HEK293 (cell line): ENCODE data around the gene COL6A2.

ENCODE experiments used
- CTCF ChIA-PET: fragments of 350-600 bp; formaldehyde crosslinking; extraction: SDS; loops from one replicate; lab custom pipeline; 2021; ENCODE audit warnings: antibody characterized with exemption; lab: Yijun Ruan, JAX
- POLR2A ChIA-PET: fragments of 300-600 bp; formaldehyde crosslinking; extraction: SDS; loops from one replicate; lab custom pipeline; 2020; ENCODE audit warnings: antibody characterized with exemption, inconsistent platforms; lab: Yijun Ruan, JAX
- H3K27ac ChIP-seq: fragments of 200-500 bp; sonication (Bioruptor generic); 2 replicates; pipeline ENCODE4 v1.5.1; 2014; ENCODE audit warnings: low read depth, low read length, control low read depth, inconsistent platforms; ENCODE audit errors: extremely low read depth
- H3K36me3 ChIP-seq, 2 experiments: fragments of 200-500 bp in 1 of 2; sonication (Bioruptor generic) in 1 of 2; 1 replicate in 1 of 2; 2 replicates in 1 of 2; pipeline ENCODE4 v1.5.1; 2014 to 2017; ENCODE audit warnings: inconsistent platforms in 2 of 2, low read length in 2 of 2; ENCODE audit not compliant: control insufficient read depth in 2 of 2, insufficient read depth in 1 of 2
- H3K4me1 ChIP-seq: fragments of 200-500 bp; sonication (Bioruptor generic); 2 replicates; pipeline ENCODE4 v1.5.1; 2014; ENCODE audit warnings: mild to moderate bottlenecking, low read length, inconsistent platforms; ENCODE audit not compliant: control insufficient read depth, insufficient read depth
- H3K4me3 ChIP-seq: 2 replicates; pipeline ENCODE4 v1.5.1; 2011; ENCODE audit warnings: low read depth, mild to moderate bottlenecking, control low read depth, low read length, moderate library complexity
- H3K9me3 ChIP-seq: fragments of 200-500 bp; sonication (Bioruptor generic); 2 replicates; pipeline ENCODE4 v1.5.1; 2014; ENCODE audit warnings: low read depth, low read length, inconsistent platforms; ENCODE audit not compliant: control insufficient read depth, insufficient read depth
- GLIS1 ChIP-seq: fragments of 450-650 bp; formaldehyde crosslinking; IDR thresholded peaks from 2 replicates; pipeline ENCODE4 v1.5.1; 2016; ENCODE audit warnings: missing biosample characterization, missing genetic modification characterization
- HOXC10 ChIP-seq: sonication (generic); formaldehyde crosslinking; IDR thresholded peaks from 2 replicates; pipeline ENCODE4 v1.8.1; 2023; ENCODE audit warnings: mild to moderate bottlenecking, missing genetic modification reagents
- KLF10 ChIP-seq: fragments of 450-650 bp; IDR thresholded peaks from 2 replicates; pipeline ENCODE4 v1.5.1; 2018; ENCODE audit warnings: missing biosample characterization, mild to moderate bottlenecking, missing genetic modification characterization
- MYNN ChIP-seq: fragments of 450-650 bp; formaldehyde crosslinking; IDR thresholded peaks from 2 replicates; pipeline ENCODE4 v1.5.1; 2016; ENCODE audit warnings: missing biosample characterization, missing genetic modification characterization, borderline replicate concordance
- ZIC2 ChIP-seq: fragments of 450-650 bp; formaldehyde crosslinking; IDR thresholded peaks from 2 replicates; pipeline ENCODE4 v1.5.1; 2016; ENCODE audit warnings: missing biosample characterization, missing genetic modification characterization
- ZNF132 ChIP-seq: fragments of 450-650 bp; formaldehyde crosslinking; IDR thresholded peaks from 2 replicates; pipeline ENCODE4 v1.5.1; 2017; ENCODE audit warnings: missing biosample characterization, missing genetic modification characterization, borderline replicate concordance
- ZNF16 ChIP-seq: fragments of 450-650 bp; formaldehyde crosslinking; IDR thresholded peaks from 2 replicates; pipeline ENCODE4 v1.5.1; 2016; ENCODE audit warnings: low read depth, missing biosample characterization, missing genetic modification characterization
- ZNF211 ChIP-seq: fragments of 450-650 bp; formaldehyde crosslinking; IDR thresholded peaks from 2 replicates; pipeline ENCODE4 v1.5.1; 2016; ENCODE audit warnings: low read depth, missing biosample characterization, missing genetic modification characterization
- ZNF426 ChIP-seq: fragments of 450-650 bp; formaldehyde crosslinking; IDR thresholded peaks from 2 replicates; pipeline ENCODE4 v1.5.1; 2017; ENCODE audit warnings: missing biosample characterization, missing genetic modification characterization, mild to moderate bottlenecking, inconsistent platforms, moderate library complexity
- ZNF548 ChIP-seq: fragments of 450-650 bp; formaldehyde crosslinking; IDR thresholded peaks from 2 replicates; pipeline ENCODE4 v1.5.1; 2016; ENCODE audit warnings: missing biosample characterization, missing genetic modification characterization
- ZNF600 ChIP-seq: fragments of 450-650 bp; formaldehyde crosslinking; IDR thresholded peaks from 2 replicates; pipeline ENCODE4 v1.5.1; 2016; ENCODE audit warnings: missing biosample characterization, missing genetic modification characterization
- ZNF623 ChIP-seq: fragments of 450-650 bp; formaldehyde crosslinking; IDR thresholded peaks from 2 replicates; pipeline ENCODE4 v1.5.1; 2016; ENCODE audit warnings: missing biosample characterization, missing genetic modification characterization
- ZNF629 ChIP-seq: fragments of 450-650 bp; formaldehyde crosslinking; IDR thresholded peaks from 2 replicates; pipeline ENCODE4 v1.5.1; 2017; ENCODE audit warnings: missing biosample characterization, missing genetic modification characterization
- ZNF660 ChIP-seq: fragments of 450-650 bp; IDR thresholded peaks from 2 replicates; pipeline ENCODE4 v1.5.1; 2018; ENCODE audit warnings: missing biosample characterization, mild to moderate bottlenecking, missing genetic modification characterization
- ZNF76 ChIP-seq: fragments of 450-650 bp; formaldehyde crosslinking; IDR thresholded peaks from 2 replicates; pipeline ENCODE4; 2016; ENCODE audit warnings: low read depth, missing biosample characterization, missing genetic modification characterization, borderline replicate concordance
- ZNF768 ChIP-seq: fragments of 450-650 bp; formaldehyde crosslinking; IDR thresholded peaks from 2 replicates; pipeline ENCODE4 v1.5.1; 2018; ENCODE audit warnings: missing biosample characterization, mild to moderate bottlenecking, missing genetic modification characterization
- TF ChIP-seq, protein P1 (sequence below): fragments of 450-650 bp; formaldehyde crosslinking; IDR thresholded peaks from 2 replicates; pipeline ENCODE4 v1.5.0; 2017; ENCODE audit warnings: missing biosample characterization, missing genetic modification characterization, borderline replicate concordance
- TF ChIP-seq, protein P2 (sequence below): fragments of 450-650 bp; formaldehyde crosslinking; IDR thresholded peaks from 2 replicates; pipeline ENCODE4 v1.5.1; 2016; ENCODE audit warnings: missing biosample characterization, missing genetic modification characterization
- TF ChIP-seq, protein P3 (sequence below): fragments of 450-650 bp; formaldehyde crosslinking; conservative IDR thresholded peaks from 2 replicates; pipeline ENCODE4 v1.5.1; 2016; ENCODE audit warnings: low read depth, missing biosample characterization, missing genetic modification characterization

The COL6A2 gene

GRCh38 chr21:46048926-46049889 lies 48.7 kb upstream of the COL6A2 start:
- H3K27ac ChIP-seq: no peak overlapping the region
- H3K36me3 ChIP-seq: no peaks in the 10 kb centered on the region
- no peak overlapping the region for H3K4me3 ChIP-seq
- H3K4me1 ChIP-seq: no peaks in the 10 kb centered on the region
- no peaks in the 10 kb centered on the region for H3K9me3 ChIP-seq
- POLR2A ChIA-PET: no interaction called here
- CTCF ChIA-PET: no interaction called here
- TF ChIP-seq, protein P1, sequence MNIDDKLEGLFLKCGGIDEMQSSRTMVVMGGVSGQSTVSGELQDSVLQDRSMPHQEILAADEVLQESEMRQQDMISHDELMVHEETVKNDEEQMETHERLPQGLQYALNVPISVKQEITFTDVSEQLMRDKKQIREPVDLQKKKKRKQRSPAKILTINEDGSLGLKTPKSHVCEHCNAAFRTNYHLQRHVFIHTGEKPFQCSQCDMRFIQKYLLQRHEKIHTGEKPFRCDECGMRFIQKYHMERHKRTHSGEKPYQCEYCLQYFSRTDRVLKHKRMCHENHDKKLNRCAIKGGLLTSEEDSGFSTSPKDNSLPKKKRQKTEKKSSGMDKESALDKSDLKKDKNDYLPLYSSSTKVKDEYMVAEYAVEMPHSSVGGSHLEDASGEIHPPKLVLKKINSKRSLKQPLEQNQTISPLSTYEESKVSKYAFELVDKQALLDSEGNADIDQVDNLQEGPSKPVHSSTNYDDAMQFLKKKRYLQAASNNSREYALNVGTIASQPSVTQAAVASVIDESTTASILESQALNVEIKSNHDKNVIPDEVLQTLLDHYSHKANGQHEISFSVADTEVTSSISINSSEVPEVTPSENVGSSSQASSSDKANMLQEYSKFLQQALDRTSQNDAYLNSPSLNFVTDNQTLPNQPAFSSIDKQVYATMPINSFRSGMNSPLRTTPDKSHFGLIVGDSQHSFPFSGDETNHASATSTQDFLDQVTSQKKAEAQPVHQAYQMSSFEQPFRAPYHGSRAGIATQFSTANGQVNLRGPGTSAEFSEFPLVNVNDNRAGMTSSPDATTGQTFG (tag by site-specific recombination): no peak
- TF ChIP-seq, protein P2, sequence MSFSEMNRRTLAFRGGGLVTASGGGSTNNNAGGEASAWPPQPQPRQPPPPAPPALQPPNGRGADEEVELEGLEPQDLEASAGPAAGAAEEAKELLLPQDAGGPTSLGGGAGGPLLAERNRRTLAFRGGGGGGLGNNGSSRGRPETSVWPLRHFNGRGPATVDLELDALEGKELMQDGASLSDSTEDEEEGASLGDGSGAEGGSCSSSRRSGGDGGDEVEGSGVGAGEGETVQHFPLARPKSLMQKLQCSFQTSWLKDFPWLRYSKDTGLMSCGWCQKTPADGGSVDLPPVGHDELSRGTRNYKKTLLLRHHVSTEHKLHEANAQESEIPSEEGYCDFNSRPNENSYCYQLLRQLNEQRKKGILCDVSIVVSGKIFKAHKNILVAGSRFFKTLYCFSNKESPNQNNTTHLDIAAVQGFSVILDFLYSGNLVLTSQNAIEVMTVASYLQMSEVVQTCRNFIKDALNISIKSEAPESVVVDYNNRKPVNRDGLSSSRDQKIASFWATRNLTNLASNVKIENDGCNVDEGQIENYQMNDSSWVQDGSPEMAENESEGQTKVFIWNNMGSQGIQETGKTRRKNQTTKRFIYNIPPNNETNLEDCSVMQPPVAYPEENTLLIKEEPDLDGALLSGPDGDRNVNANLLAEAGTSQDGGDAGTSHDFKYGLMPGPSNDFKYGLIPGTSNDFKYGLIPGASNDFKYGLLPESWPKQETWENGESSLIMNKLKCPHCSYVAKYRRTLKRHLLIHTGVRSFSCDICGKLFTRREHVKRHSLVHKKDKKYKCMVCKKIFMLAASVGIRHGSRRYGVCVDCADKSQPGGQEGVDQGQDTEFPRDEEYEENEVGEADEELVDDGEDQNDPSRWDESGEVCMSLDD (tag by site-specific recombination): 0 out of 2 replicates have a peak, but pooled peaks have one; percentile 45
- TF ChIP-seq HOXC10 (CRISPR knock-in tag) (no peak), ZNF600 (tag by site-specific recombination) (peak; percentile 60), GLIS1 (tag by site-specific recombination) (peak; percentile 38), ZNF629 (tag by site-specific recombination) (peak; percentile 51), ZIC2 (tag by site-specific recombination) (peak; percentile 99), KLF10 (tag by site-specific recombination) (no peak)

GRCh38 chr21:46049890-46050667 lies 47.8 kb upstream of the COL6A2 start:
- no peaks in the 10 kb centered on the region for H3K4me1 ChIP-seq
- H3K27ac ChIP-seq: no peak overlapping the region
- H3K36me3 ChIP-seq: no peaks in the 10 kb centered on the region
- no peaks in the 10 kb centered on the region for H3K9me3 ChIP-seq
- ChIA-PET POLR2A (no interaction called here), CTCF (no interaction called here)
- no peak overlapping the region for H3K4me3 ChIP-seq
- TF ChIP-seq ZNF629 (tag by site-specific recombination) (0 out of 2 replicates have a peak, but pooled peaks have one; percentile 2), ZNF660 (no peak), ZNF623 (tag by site-specific recombination) (no peak)

GRCh38 chr21:46050668-46051378 lies 47.1 kb upstream of the COL6A2 start:
- H3K4me1 ChIP-seq: no peaks in the 10 kb centered on the region
- no peaks in the 10 kb centered on the region for H3K9me3 ChIP-seq
- H3K4me3 ChIP-seq: no peak overlapping the region
- ChIA-PET POLR2A (no interaction called here), CTCF (no interaction called here)
- H3K36me3 ChIP-seq: no peaks in the 10 kb centered on the region
- no peak overlapping the region for H3K27ac ChIP-seq
- TF ChIP-seq ZNF76 (tag by site-specific recombination) (no peak), ZNF426 (tag by site-specific recombination) (no peak), ZNF768 (tag by site-specific recombination) (no peak), ZNF132 (tag by site-specific recombination) (no peak), ZNF548 (no peak), ZNF16 (tag by site-specific recombination) (no peak), MYNN (tag by site-specific recombination) (no peak), ZNF629 (tag by site-specific recombination) (no peak), ZNF211 (tag by site-specific recombination) (no peak)
- TF ChIP-seq, protein P3, sequence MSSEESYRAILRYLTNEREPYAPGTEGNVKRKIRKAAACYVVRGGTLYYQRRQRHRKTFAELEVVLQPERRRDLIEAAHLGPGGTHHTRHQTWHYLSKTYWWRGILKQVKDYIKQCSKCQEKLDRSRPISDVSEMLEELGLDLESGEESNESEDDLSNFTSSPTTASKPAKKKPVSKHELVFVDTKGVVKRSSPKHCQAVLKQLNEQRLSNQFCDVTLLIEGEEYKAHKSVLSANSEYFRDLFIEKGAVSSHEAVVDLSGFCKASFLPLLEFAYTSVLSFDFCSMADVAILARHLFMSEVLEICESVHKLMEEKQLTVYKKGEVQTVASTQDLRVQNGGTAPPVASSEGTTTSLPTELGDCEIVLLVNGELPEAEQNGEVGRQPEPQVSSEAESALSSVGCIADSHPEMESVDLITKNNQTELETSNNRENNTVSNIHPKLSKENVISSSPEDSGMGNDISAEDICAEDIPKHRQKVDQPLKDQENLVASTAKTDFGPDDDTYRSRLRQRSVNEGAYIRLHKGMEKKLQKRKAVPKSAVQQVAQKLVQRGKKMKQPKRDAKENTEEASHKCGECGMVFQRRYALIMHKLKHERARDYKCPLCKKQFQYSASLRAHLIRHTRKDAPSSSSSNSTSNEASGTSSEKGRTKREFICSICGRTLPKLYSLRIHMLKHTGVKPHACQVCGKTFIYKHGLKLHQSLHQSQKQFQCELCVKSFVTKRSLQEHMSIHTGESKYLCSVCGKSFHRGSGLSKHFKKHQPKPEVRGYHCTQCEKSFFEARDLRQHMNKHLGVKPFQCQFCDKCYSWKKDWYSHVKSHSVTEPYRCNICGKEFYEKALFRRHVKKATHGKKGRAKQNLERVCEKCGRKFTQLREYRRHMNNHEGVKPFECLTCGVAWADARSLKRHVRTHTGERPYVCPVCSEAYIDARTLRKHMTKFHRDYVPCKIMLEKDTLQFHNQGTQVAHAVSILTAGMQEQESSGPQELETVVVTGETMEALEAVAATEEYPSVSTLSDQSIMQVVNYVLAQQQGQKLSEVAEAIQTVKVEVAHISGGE (tag by site-specific recombination): no peak
